Measurements from ENCODE around the gene PCSK5.

PCSK5 gene

GRCh38 chr9:76155361-76155760, 264.9 kb downstream of the PCSK5 start:
- TF ChIP-seq CTCF (IDR thresholded peaks at IDR 0.05; ENCODE audit: insufficient read depth, low read depth, low read length, missing control alignments), result no peak
- H3K4me3 ChIP-seq (ENCODE audit: low read depth, low read length), result no peak overlapping the region
- DNase-seq (ENCODE audit: low read depth), result no peak

GRCh38 chr9:76158713-76159112, 268.2 kb downstream of the PCSK5 start:
- no peak for TF ChIP-seq CTCF (IDR thresholded peaks at IDR 0.05; ENCODE audit: insufficient read depth, low read depth, low read length, missing control alignments)
- H3K4me3 ChIP-seq (ENCODE audit: low read depth, low read length), result no peak overlapping the region
- no peak for DNase-seq (ENCODE audit: low read depth)

- DNase-seq (ENCODE audit: low read depth), result no peak
- TF ChIP-seq CTCF (IDR thresholded peaks at IDR 0.05; ENCODE audit: insufficient read depth, low read depth, low read length, missing control alignments), result no peak
- no peak overlapping the region for H3K4me3 ChIP-seq (ENCODE audit: low read depth, low read length)
Observed at GRCh38 chr9:76159293-76159926, 268.9 kb downstream of the PCSK5 start.

- no peak overlapping the region for H3K4me3 ChIP-seq (ENCODE audit: low read depth, low read length)
- TF ChIP-seq CTCF (IDR thresholded peaks at IDR 0.05; ENCODE audit: insufficient read depth, low read depth, low read length, missing control alignments), result no peak
- DNase-seq (ENCODE audit: low read depth), result no peak
Observed at GRCh38 chr9:76161106-76161505, 270.6 kb downstream of the PCSK5 start.

GRCh38 chr9:76161541-76161940, 271.1 kb downstream of the PCSK5 start:
- H3K4me3 ChIP-seq (ENCODE audit: low read depth, low read length), result no peak overlapping the region
- DNase-seq (ENCODE audit: low read depth), result no peak
- no peak for TF ChIP-seq CTCF (IDR thresholded peaks at IDR 0.05; ENCODE audit: insufficient read depth, low read depth, low read length, missing control alignments)

GRCh38 chr9:76162086-76162730, 271.7 kb downstream of the PCSK5 start:
- TF ChIP-seq CTCF (IDR thresholded peaks at IDR 0.05; ENCODE audit: insufficient read depth, low read depth, low read length, missing control alignments), result no peak
- H3K4me3 ChIP-seq (ENCODE audit: low read depth, low read length), result no peak overlapping the region
- no peak for DNase-seq (ENCODE audit: low read depth)

All from GM12865 (cell line).